Measurements from ENCODE around the gene SPEF1. TPM values are rescaled to one million over a fixed set of nuclear protein-coding genes. Genes with fewer than 3 reads are reported as not detected.

SPEF1 gene
- total RNA-seq, 1 donor from 2014 or later: 0.46 TPM

GRCh38 chr20:3741836-3742458 is 39.3 kb downstream of the SPEF1 start:
- Histone ChIP-seq H3K4me1 (peaks cover 28% of the 10 kb centered on the region), H3K4me3 (no peak overlapping the region), H3K9me3 (no peaks in the 10 kb centered on the region), H3K27ac (no peak overlapping the region), H3K36me3 (no peaks in the 10 kb centered on the region), H3K27me3 (no peaks in the 10 kb centered on the region)
- TF ChIP-seq, protein P1, sequence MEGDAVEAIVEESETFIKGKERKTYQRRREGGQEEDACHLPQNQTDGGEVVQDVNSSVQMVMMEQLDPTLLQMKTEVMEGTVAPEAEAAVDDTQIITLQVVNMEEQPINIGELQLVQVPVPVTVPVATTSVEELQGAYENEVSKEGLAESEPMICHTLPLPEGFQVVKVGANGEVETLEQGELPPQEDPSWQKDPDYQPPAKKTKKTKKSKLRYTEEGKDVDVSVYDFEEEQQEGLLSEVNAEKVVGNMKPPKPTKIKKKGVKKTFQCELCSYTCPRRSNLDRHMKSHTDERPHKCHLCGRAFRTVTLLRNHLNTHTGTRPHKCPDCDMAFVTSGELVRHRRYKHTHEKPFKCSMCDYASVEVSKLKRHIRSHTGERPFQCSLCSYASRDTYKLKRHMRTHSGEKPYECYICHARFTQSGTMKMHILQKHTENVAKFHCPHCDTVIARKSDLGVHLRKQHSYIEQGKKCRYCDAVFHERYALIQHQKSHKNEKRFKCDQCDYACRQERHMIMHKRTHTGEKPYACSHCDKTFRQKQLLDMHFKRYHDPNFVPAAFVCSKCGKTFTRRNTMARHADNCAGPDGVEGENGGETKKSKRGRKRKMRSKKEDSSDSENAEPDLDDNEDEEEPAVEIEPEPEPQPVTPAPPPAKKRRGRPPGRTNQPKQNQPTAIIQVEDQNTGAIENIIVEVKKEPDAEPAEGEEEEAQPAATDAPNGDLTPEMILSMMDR (IDR thresholded peaks at IDR 0.05): no peak
- ATAC-seq: no peak
- no peak for DNase-seq
- intact Hi-C loops (cut with DNase I): no loop called here

DNA sequence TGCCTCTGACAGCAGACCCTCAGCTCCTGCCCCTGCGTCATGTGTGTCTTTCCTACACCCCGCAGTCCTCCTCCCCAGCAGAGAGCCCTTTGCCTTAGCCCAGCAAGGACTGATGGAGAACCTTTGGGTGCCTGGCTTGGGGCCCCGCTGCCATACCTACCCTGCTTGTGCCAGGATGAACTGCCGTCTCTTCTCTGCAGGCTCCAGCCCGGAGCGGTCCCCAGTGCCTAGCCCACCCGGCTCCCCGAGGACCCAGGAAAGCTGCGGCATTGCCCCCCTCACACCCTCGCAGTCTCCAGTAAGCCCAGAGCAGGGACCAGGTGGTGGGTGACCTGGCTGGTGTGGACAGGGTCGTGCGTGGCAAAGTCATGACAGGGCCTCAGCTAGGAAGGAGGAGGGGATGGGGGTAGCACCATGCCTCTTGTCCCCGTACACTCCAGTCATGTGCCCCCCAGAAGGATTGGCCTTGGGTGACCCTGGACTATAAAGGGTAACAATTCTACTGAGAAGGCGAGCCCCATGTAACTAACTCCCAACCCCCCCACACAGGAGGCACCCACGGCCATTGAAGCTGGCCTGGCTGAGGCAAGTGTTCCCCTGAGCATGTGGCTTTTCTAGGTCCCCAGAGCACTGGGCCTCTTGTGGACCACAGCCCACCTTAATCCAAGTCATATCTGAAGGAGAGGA is 40.5 kb downstream of the SPEF1 start:
- intact Hi-C loops (cut with DNase I): no loop called here

DNA sequence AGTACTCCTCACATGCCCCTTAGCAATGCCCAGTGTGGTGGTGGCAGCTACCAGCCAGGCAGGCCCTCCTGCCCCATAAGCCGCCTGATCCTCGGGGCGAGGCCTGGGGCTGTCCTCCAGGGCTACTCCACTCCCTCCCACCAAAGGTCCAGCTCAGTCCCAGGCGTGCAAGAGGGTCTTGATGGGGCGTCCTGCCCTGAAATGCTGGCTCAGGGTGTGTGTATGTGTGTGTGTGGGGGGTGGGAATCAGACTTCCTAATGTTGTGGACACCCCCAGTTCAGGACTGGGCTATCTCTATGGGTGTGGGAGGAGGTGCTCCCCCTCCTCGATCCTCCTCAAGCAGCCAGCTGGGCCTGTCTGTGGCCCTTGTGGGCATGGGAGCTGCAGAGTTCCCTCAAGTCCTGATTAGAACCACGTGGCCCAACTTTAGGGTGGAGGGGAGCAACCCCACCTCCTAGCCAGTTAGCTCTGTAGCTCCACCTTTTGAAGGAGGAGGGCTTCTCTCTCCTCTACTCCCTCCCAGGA is 41.3 kb downstream of the SPEF1 start:
- Histone ChIP-seq H3K4me3 (no peak overlapping the region), H3K4me1 (peaks cover 28% of the 10 kb centered on the region), H3K27me3 (no peaks in the 10 kb centered on the region), H3K27ac (peak overlapping the region; percentile 63), H3K9me3 (no peaks in the 10 kb centered on the region), H3K36me3 (no peaks in the 10 kb centered on the region)
- TF ChIP-seq, protein P1 (IDR thresholded peaks at IDR 0.05): no peak
- DNase-seq (no peak), ATAC-seq (no peak)
- intact Hi-C loops (cut with DNase I): no loop called here

More for the DNA sequence above, 40.5 kb downstream of the SPEF1 start:
- H3K4me1 ChIP-seq: peaks cover 28% of the 10 kb centered on the region
- H3K4me3 ChIP-seq: no peak overlapping the region
- TF ChIP-seq, protein P1 (IDR thresholded peaks at IDR 0.05): no peak
- no peaks in the 10 kb centered on the region for H3K9me3 ChIP-seq
- no peak for ATAC-seq
- no peaks in the 10 kb centered on the region for H3K27me3 ChIP-seq
- H3K36me3 ChIP-seq: no peaks in the 10 kb centered on the region
- H3K27ac ChIP-seq: peak overlapping the region; percentile 63
- no peak for DNase-seq

DNA sequence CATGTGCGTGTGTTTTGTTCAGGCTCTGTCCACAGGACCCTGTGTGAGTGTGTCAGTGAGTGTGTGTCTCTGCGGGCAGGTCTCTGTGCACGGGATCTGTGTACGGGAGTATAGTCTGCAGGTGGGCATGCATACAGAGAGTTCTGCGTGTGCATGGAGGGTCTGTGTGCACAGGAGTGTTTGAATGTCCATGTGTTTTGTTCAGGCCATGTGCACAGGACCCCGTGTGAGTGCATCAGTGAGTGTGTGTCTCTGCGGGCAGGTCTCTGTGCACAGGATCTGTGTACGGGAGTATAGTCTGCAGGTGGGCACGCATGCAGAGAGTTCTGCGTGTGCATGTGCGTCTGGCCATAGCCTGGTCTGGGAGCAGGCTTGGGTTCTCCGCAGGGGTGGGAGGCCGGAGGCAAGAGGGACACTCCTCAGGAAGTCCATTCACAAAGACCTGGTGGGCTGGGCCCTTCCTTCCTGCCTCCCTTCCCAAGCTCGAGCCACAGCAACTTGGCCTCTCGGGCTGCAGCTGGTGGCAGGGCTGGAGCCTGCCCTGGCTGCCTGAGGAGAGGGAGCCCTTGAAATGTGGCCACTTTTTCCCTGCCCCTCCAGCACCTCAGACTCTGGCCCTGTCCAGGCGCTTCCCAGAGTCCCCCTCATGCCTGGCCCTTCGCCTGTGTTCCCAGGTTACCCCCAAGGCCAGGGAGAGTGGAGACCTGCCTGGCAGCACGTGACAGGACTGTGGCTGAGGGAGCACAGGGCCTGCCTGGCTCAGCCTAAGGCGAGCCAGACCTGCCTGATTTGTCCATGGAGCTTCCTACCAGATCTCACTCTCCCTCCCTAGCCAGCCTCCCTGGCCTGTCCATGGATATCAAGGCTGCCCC is 42.0 kb downstream of the SPEF1 start:
- Histone ChIP-seq H3K4me3 (no peak overlapping the region), H3K27me3 (no peaks in the 10 kb centered on the region), H3K27ac (peak overlapping the region; percentile 63), H3K9me3 (no peaks in the 10 kb centered on the region), H3K36me3 (no peaks in the 10 kb centered on the region), H3K4me1 (peaks cover 24% of the 10 kb centered on the region)
- intact Hi-C loops (cut with DNase I): no loop called here
- ATAC-seq (peak; percentile 55), DNase-seq (no peak)
- TF ChIP-seq, protein P1 (IDR thresholded peaks at IDR 0.05): no peak

DNA sequence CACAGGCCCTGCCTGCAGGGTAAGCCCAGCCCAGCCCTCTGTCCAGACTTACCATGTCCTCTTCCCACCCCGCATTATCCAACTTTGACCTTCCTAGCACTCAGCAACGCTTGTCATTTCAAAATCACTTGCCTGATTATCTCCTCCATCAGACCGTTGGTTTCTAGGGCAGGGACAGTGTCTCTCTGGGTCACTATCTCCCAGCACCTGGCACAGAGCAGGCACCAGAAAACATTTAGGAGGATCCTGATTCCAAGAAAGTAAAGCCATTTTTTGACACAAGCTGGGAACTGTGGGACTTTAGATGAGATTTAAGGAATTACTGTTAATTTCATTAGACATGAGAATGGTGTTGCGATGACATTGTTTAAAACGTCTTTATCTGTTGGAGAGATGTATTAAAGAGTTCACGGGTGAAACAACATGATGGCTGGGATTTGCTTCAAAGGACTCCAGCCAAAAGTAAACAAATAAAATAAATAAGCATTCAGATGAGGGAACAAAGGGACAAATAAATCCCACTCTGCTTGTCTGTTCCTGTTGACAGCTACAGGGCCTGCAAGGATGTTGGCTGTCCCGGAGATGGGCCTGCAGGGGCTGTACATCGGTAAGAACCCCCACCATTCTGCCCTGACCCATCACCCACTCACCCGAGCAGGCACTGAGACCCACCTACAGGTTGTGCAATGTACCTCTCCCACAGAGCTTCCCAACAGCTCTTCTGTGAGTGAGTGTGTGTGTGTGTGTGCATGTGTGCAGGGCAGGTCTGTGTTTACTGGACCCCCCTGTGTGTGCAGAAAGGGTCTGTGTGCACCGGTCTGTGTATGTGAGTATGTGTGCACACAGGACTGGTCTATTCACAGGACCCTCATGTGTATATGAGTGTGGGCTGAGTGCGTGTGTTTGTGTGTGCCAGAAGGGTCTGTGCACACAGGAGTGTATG is 42.9 kb downstream of the SPEF1 start:
- peaks cover under 1% of the 10 kb centered on the region for H3K27me3 ChIP-seq
- no peaks in the 10 kb centered on the region for H3K36me3 ChIP-seq
- intact Hi-C loops (cut with DNase I): no loop called here
- H3K27ac ChIP-seq: no peak overlapping the region
- TF ChIP-seq, protein P1 (IDR thresholded peaks at IDR 0.05): no peak
- H3K4me1 ChIP-seq: peaks cover 24% of the 10 kb centered on the region
- DNase-seq: no peak
- no peak overlapping the region for H3K4me3 ChIP-seq
- no peak for ATAC-seq
- H3K9me3 ChIP-seq: no peaks in the 10 kb centered on the region
